Neural cell (in vitro differentiated cells): ENCODE data around the gene ARHGAP10. TPM values are rescaled to one million over a fixed set of nuclear protein-coding genes. Genes with fewer than 3 reads are reported as not detected.

Experiments
- H2AFZ ChIP-seq: fragments of 200-600, 300-800 bp; sonication (generic), shearing (Covaris generic); 2 replicates; pipeline ENCODE4 v1.6.0; 2014; ENCODE audit warnings: low read depth, mild to moderate bottlenecking, antibody characterized with exemption, low read length, moderate library complexity
- H3F3A ChIP-seq: fragments of 200-600 bp; shearing (Covaris generic); 2 replicates; pipeline ENCODE4 v1.6.1; 2016; ENCODE audit warnings: mild to moderate bottlenecking, moderate library complexity, mixed read lengths, antibody characterized with exemption, low read length; ENCODE audit not compliant: insufficient read depth, poor library complexity, severe bottlenecking
- H3K27ac ChIP-seq: fragments of 200-600, 300-800 bp; sonication (generic), shearing (Covaris generic); 2 replicates; pipeline ENCODE4 v1.5.1; 2014; ENCODE audit warnings: mild to moderate bottlenecking, low read length, moderate library complexity
- H3K27me3 ChIP-seq: fragments of 300-800, 200-600 bp; sonication (generic), shearing (Covaris generic); 2 replicates; pipeline ENCODE4 v1.6.0; 2014; ENCODE audit warnings: mild to moderate bottlenecking, low read depth, low read length, moderate library complexity; ENCODE audit not compliant: insufficient read depth
- H3K36me3 ChIP-seq: fragments of 300-800, 200-600 bp; sonication (generic), shearing (Covaris generic); 2 replicates; pipeline ENCODE4 v1.5.1; 2014; ENCODE audit warnings: mild to moderate bottlenecking, antibody characterized with exemption, low read length, moderate library complexity; ENCODE audit not compliant: insufficient read depth
- H3K4me2 ChIP-seq: fragments of 300-800, 200-600 bp; sonication (generic), shearing (Covaris generic); 2 replicates; pipeline ENCODE4 v1.6.0; 2014; ENCODE audit warnings: mild to moderate bottlenecking, low read length
- H3K4me3 ChIP-seq: fragments of 300-800, 200-600 bp; sonication (generic), shearing (Covaris generic); 2 replicates; pipeline ENCODE4 v1.5.1; 2014; ENCODE audit warnings: mild to moderate bottlenecking, low read length, moderate library complexity
- H3K79me2 ChIP-seq: fragments of 200-600 bp; shearing (Covaris generic); replicated peaks from 2 replicates; pipeline ENCODE4 v1.6.0; 2014; ENCODE audit warnings: mild to moderate bottlenecking, low read length, moderate library complexity; ENCODE audit not compliant: insufficient read depth
- H3K9ac ChIP-seq: fragments of 300-800, 200-600 bp; sonication (generic), shearing (Covaris generic); 2 replicates; pipeline ENCODE4 v1.6.1; 2016; ENCODE audit warnings: mild to moderate bottlenecking, low read length, mixed read lengths
- H3K9me2 ChIP-seq: fragments of 200-600 bp; shearing (Covaris generic); 2 replicates; pipeline ENCODE4 v1.6.1; 2016; ENCODE audit warnings: mild to moderate bottlenecking, low read length, mixed read lengths; ENCODE audit not compliant: insufficient read depth
- H3K9me3 ChIP-seq: fragments of 200-600, 300-800 bp; sonication (generic), shearing (Covaris generic); 2 replicates; pipeline ENCODE4 v1.6.1; 2016; ENCODE audit warnings: mild to moderate bottlenecking, mixed run types, low read length, moderate library complexity, mixed read lengths
- H4K20me1 ChIP-seq: fragments of 200-600 bp; shearing (Covaris generic); 2 replicates; pipeline ENCODE4 v1.6.1; 2016; ENCODE audit warnings: mild to moderate bottlenecking, mixed run types; ENCODE audit not compliant: insufficient read depth
- CTCF ChIP-seq: fragments of 450-650 bp; IDR thresholded peaks from 2 replicates; pipeline ENCODE4 v1.5.1; 2014; ENCODE audit warnings: antibody characterized with exemption, mild to moderate bottlenecking, moderate library complexity; ENCODE audit not compliant: poor library complexity, severe bottlenecking
- EP300 ChIP-seq: fragments of 450-650 bp; conservative IDR thresholded peaks from 2 replicates; pipeline ENCODE4 v1.6.1; 2014; ENCODE audit warnings: antibody characterized with exemption, mild to moderate bottlenecking, moderate library complexity; ENCODE audit not compliant: poor library complexity, severe bottlenecking
- EZH2 ChIP-seq: fragments of 200-600, 300-800 bp; shearing (Covaris generic), sonication (generic); IDR thresholded peaks from 2 replicates; pipeline ENCODE4 v1.6.1; 2014; ENCODE audit warnings: antibody characterized with exemption, low read length, borderline replicate concordance, mild to moderate bottlenecking; ENCODE audit not compliant: insufficient read depth, poor library complexity, severe bottlenecking
- MXI1 ChIP-seq: fragments of 450-650 bp; conservative IDR thresholded peaks from 2 replicates; pipeline ENCODE4 v1.6.1; 2014; ENCODE audit warnings: antibody characterized with exemption, mild to moderate bottlenecking; ENCODE audit not compliant: poor library complexity, severe bottlenecking
- POLR2AphosphoS5 ChIP-seq: IDR thresholded peaks from 2 replicates; pipeline ENCODE4 v1.6.1; 2012
- RAD21 ChIP-seq: fragments of 450-650 bp; conservative IDR thresholded peaks from 2 replicates; pipeline ENCODE4 v1.6.1; 2014; ENCODE audit warnings: antibody characterized with exemption, mild to moderate bottlenecking, moderate library complexity
- TAF1 ChIP-seq: IDR thresholded peaks from 2 replicates; pipeline ENCODE4 v1.6.1; 2012; ENCODE audit warnings: low read depth
- polyA plus RNA-seq: library from polyadenylated mRNA; depleted of rRNA; stranded (reverse); fragments of >200 nt; gene quantifications from 2 replicates; pipeline ENCODE4 v1.2.3, GENCODE V29; 2014
- TF ChIP-seq, protein P1 (sequence below): IDR thresholded peaks from 2 replicates; pipeline ENCODE4 v1.6.1; 2012; ENCODE audit warnings: borderline replicate concordance

Gene ARHGAP10
- polyA plus RNA-seq, 1 donor from 2014 or later = 1.2 TPM

DNA sequence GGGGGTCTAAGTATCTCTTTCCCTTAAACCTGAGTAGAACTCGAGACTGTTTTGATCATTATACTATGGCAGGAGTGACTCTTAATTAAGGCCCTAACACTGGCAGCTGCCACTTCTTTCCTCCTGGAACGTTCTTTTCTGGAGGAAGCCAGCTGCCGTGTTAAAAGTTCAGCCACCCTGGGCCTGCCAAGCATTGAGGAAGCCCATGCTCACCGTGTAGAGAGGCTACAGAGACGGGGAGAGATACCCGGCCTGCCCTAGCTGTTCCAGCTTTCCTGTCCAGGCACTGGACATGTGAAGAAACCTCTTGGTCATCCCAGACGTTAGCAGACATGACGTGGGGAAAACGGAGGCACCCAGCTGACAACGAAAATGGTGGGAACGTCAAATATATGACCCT lies 274.1 kb downstream of the ARHGAP10 start:
- H3K9me3 ChIP-seq = no peaks in the 10 kb centered on the region
- H3K9me2 ChIP-seq = no peaks in the 10 kb centered on the region
- no peak overlapping the region for H3K4me2 ChIP-seq
- H3F3A ChIP-seq = no peaks in the 10 kb centered on the region
- H3K36me3 ChIP-seq = no peaks in the 10 kb centered on the region
- H3K79me2 ChIP-seq = no peaks in the 10 kb centered on the region
- no peak overlapping the region for H3K4me3 ChIP-seq
- no peak overlapping the region for H2AFZ ChIP-seq
- H4K20me1 ChIP-seq = no peaks in the 10 kb centered on the region
- H3K27me3 ChIP-seq = no peaks in the 10 kb centered on the region
- no peak overlapping the region for H3K27ac ChIP-seq
- TF ChIP-seq RAD21 (no peak), TAF1 (no peak), CTCF (no peak), EZH2 (no peak), MXI1 (no peak)
- TF ChIP-seq, protein P1, sequence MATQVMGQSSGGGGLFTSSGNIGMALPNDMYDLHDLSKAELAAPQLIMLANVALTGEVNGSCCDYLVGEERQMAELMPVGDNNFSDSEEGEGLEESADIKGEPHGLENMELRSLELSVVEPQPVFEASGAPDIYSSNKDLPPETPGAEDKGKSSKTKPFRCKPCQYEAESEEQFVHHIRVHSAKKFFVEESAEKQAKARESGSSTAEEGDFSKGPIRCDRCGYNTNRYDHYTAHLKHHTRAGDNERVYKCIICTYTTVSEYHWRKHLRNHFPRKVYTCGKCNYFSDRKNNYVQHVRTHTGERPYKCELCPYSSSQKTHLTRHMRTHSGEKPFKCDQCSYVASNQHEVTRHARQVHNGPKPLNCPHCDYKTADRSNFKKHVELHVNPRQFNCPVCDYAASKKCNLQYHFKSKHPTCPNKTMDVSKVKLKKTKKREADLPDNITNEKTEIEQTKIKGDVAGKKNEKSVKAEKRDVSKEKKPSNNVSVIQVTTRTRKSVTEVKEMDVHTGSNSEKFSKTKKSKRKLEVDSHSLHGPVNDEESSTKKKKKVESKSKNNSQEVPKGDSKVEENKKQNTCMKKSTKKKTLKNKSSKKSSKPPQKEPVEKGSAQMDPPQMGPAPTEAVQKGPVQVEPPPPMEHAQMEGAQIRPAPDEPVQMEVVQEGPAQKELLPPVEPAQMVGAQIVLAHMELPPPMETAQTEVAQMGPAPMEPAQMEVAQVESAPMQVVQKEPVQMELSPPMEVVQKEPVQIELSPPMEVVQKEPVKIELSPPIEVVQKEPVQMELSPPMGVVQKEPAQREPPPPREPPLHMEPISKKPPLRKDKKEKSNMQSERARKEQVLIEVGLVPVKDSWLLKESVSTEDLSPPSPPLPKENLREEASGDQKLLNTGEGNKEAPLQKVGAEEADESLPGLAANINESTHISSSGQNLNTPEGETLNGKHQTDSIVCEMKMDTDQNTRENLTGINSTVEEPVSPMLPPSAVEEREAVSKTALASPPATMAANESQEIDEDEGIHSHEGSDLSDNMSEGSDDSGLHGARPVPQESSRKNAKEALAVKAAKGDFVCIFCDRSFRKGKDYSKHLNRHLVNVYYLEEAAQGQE = no peak
- no peak overlapping the region for H3K9ac ChIP-seq

- no peak overlapping the region for H3K4me2 ChIP-seq
- H3K9me3 ChIP-seq = no peaks in the 10 kb centered on the region
- no peaks in the 10 kb centered on the region for H3K27me3 ChIP-seq
- H3K79me2 ChIP-seq = no peaks in the 10 kb centered on the region
- H3K9ac ChIP-seq = no peak overlapping the region
- H3K36me3 ChIP-seq = no peaks in the 10 kb centered on the region
- no peak overlapping the region for H2AFZ ChIP-seq
- no peak for TF ChIP-seq RAD21
- TF ChIP-seq MXI1 = no peak
- TF ChIP-seq, protein P1 = no peak
- TF ChIP-seq POLR2AphosphoS5 = no peak
- no peak for TF ChIP-seq TAF1
- TF ChIP-seq CTCF = no peak
- TF ChIP-seq EP300 = no peak
- TF ChIP-seq EZH2 = no peak
- H3F3A ChIP-seq = no peaks in the 10 kb centered on the region
- no peak overlapping the region for H3K27ac ChIP-seq
- no peaks in the 10 kb centered on the region for H4K20me1 ChIP-seq
- no peak overlapping the region for H3K4me3 ChIP-seq
- H3K9me2 ChIP-seq = no peaks in the 10 kb centered on the region
Measured at GRCh38 chr4:148007314-148007760, 275.4 kb downstream of the ARHGAP10 start.
